Lower leg skin (tissue), 3 donors: ENCODE results near the gene GPR45.

Source experiments
- POLR2A ChIP-seq, 2 donors: fragments of 450-650 bp; IDR thresholded peaks; one replicate each; pipeline ENCODE4 v1.6.1; 2016 to 2017; ENCODE audit warnings: antibody characterized with exemption in 2 of 2, mild to moderate bottlenecking in 1 of 2, moderate library complexity in 1 of 2
- TF ChIP-seq, protein P1 (sequence below), 3 donors: fragments of 450-650 bp; IDR thresholded peaks; one replicate each; pipeline ENCODE4 v1.5.1; 2016; ENCODE audit warnings: antibody characterized with exemption in 3 of 3, mild to moderate bottlenecking in 3 of 3, moderate library complexity in 2 of 3

- no peak for TF ChIP-seq POLR2A (IDR thresholded peaks at IDR 0.05)
- TF ChIP-seq, protein P1, sequence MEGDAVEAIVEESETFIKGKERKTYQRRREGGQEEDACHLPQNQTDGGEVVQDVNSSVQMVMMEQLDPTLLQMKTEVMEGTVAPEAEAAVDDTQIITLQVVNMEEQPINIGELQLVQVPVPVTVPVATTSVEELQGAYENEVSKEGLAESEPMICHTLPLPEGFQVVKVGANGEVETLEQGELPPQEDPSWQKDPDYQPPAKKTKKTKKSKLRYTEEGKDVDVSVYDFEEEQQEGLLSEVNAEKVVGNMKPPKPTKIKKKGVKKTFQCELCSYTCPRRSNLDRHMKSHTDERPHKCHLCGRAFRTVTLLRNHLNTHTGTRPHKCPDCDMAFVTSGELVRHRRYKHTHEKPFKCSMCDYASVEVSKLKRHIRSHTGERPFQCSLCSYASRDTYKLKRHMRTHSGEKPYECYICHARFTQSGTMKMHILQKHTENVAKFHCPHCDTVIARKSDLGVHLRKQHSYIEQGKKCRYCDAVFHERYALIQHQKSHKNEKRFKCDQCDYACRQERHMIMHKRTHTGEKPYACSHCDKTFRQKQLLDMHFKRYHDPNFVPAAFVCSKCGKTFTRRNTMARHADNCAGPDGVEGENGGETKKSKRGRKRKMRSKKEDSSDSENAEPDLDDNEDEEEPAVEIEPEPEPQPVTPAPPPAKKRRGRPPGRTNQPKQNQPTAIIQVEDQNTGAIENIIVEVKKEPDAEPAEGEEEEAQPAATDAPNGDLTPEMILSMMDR (IDR thresholded peaks at IDR 0.05), result no peak
These were observed 5.5 kb upstream of the GPR45 start for GRCh38 chr2:105236060-105236424.
